Measurements from ENCODE around the gene CDHR1.
"Not testable (repeated sequence)": the region's sequence is repeated elsewhere in the genome, so short reads cannot be mapped to it uniquely, and the experiment has no call there.

The CDHR1 gene

DNA sequence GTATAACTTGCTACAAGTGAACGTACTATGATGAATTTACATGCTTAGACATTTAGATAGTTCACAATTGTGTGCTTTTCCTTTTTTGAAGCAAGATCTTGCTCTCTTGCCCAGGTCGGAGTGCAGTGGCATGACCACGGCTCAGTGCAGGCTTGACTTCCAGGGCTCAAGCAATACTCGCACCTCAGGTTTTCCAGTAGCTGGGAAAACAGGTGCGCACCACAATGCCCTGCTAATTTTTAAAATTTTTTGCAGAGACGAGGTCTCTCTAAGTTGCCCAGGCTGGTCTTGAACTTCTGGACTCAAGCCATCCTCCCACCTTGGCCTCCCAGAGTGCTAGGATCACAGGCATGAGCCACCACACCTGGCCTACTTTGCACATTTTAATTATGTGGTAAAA, 18.9 kb upstream of the CDHR1 start:
- DNase-seq: no peak

DNA sequence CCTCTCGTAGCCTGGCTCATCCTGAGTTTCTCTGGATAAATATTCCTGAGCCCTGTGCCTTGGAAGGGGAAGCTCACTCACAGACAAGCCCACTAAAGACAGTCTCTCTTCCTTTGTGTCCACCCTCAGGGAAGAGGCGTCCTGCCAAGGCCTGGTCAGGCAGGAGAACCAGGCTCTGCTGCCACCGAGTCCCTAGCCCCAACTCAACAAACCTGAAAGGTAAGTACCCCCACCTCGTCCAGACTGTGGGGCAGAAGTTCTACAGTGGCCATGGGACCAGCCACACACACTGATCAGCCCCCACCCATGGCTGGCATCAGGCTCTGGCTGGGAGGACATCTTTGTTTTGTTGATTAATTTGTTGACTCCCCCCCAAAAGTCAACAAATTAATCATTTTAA, 18.0 kb upstream of the CDHR1 start:
- DNase-seq: no peak

DNA sequence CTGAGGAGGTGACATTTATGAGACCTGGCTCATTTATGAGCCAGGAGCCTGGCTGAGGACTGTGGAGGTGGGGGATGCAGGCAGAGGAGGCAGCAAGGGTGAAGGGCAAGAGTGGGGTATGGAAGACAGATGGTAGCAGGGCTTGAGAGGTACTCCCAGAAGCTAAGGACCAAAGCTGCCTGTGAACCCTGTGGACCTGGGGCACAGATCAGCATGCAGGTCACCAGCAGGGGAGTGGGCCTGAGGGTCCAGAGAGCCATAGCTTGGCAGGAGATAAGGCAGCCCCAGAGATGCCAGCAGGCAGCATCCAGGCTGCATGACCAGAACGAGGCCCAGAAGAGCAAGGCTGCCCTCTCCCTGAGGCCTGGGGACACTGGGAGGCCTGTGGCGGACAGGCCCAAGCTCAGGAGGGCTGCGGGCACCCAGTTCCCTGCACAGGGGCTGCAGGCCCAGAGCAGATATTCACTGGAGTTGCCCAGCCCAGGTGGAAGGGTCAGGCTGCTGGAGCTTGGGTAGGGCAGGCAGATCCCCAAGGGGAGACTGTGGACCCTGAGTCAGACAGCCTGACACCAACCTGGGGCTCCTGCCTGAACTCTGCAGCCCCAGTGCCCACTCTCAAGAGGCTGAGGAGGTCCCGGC, 17.4 kb upstream of the CDHR1 start:
- no peak for DNase-seq

DNA sequence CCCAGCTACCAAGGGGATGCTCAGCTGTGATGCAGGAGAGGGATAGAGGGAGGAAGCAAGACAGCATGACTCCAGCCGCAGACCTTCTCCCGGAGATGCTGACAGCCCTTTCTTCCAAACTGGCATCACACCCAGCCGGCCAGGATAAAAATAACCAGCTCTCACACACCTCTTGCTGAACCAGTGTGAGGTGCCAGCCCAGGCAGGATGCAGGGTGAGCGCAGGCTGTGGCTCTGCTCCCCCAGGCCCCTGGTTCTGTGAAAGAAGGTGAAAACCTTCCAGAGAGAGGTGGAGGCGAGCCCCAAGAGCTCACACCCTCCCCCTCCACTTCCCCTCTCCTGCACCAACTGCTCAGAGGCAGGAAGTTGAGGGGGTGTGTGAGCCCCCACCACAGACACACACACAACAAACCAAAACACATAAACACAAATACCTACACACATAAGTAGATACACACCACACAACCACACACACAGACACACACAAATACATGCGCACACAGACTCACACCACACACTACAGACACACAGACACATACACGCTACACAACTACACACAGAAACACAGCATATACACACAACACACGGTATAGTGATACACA, 16.7 kb upstream of the CDHR1 start:
- DNase-seq: no peak

DNA sequence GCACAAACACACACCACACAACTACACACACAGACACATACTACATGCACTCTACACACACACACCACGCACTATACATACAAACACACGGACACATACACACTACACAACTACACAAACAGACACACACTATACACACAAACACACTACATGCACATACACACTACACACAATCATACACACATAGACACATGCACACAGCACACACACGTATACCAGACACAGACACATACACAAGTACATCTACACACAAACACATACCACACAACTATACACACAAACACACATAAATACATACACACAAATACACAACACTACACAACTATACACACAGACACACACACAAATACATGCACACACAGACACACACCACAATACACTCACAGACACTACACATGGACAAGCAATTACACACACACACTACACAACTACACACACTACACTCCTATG, 16.2 kb upstream of the CDHR1 start:
- DNase-seq: no peak

DNA sequence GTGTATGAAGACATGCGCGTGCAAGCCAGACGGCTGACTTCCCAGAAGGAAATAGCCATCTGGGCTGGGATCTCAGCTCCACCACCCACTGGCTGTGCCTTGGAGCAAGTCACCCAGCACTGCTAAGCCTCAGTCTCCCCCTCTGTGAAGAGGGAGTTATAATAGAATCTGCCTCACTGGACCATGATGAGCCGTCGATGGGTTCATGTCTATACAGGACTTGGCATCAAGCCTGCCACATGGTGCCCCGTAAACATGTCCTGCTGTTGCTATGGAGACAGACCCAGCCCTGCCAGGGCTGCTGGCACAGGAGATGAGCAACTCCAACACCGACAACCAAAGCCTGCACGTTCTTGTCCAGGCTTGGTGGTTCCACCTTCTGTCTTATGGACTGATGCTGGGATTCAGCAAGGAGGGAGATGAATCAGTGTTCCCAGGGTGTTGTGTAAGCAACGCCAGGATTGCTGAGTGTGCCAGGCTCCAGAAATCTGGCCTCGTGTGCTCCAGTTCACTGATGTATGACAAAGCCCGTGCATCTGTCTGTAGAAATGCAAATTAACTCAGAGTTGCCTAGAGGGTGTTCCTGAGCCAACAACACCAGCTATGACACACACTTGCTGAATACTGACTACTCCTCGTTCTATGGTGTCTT, 15.2 kb upstream of the CDHR1 start:
- no peak for DNase-seq

DNA sequence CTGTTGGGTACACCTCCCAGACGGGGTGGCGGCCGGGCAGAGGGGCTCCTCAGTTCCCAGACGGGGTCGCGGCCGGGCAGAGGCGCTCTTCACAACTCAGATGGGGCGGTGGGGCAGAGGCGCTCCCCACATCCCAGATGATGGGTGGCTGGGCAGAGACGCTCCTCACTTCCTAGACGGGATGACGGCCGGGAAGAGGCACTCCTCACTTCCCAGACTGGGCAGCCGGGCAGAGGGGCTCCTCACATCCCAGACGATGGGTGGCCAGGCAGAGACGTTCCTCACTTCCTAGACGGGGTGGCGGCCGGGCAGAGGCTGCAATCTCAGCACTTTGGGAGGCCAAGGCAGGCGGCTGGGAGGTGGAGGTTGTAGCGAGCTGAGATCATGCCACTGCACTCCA, 14.0 kb upstream of the CDHR1 start:
- DNase-seq: not testable (repeated sequence)

DNA sequence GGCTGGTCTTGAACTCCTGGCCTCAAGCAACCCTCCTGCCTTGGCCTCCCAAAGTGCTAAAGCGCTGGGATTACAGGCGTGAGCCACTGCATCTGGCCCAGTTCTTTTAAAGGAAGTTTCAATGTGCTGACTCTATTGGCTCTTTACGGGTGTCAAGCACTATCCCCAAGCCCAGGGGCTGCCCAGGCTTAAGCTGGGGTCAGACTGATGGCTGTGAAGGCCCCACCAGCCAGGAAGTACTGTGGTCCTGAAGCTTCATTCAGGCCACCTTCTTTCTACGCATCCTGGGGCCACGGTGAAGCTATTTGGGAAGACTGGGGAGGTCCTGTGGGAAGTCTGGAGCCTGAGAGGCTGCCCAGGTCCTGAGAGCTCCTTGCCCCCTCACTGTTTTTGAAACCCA, 12.7 kb upstream of the CDHR1 start:
- DNase-seq: no peak

DNA sequence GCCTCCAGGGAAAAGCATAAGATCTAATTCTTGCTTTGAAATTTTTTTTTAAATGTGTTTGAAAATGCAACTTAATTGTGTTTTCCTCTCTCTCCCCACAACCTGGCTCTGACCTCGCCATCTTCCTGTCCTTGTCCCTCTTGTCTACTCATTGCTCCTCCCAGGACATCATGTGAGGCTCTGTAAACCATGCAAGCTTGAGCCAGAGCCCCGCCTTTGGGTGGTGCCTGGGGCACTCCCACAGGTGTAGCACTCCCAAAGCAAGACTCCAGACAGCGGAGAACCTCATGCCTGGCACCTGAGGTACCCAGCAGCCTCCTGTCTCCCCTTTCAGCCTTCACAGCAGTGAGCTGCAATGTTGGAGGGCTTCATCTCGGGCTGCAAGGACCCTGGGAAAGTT, 9.8 kb upstream of the CDHR1 start:
- no peak for DNase-seq

DNA sequence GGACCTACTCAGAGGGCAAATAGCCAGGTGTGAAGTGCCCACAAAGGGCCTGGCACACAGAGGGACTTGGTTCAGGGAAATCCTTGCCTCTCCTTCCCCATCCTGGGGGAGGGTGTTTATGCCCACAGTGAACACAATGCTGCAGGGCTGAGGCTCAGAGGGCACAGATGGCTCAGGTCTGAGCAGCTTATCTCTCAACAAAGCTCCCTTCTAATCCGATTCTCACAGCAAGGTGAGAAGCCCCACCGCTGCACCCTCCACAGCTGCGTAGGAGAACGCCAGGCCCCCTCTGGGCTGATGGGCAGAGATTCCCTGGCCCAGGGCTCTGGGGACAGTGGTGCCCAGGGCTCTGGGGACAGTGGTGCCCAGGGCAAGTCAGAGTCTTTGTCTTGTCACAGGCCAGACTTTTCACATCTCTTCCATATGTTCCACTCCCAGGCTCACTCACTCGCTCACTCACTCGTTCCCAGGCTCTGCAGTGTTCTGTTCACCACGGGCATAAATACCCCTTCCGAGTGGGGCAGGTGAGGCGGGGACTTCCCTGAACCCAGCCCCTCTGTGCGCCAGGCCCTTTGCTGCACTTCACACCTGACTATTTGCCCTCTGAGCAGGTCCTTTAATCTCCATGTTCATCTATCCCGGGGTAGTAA, 8.7 kb upstream of the CDHR1 start:
- DNase-seq: no peak

DNA sequence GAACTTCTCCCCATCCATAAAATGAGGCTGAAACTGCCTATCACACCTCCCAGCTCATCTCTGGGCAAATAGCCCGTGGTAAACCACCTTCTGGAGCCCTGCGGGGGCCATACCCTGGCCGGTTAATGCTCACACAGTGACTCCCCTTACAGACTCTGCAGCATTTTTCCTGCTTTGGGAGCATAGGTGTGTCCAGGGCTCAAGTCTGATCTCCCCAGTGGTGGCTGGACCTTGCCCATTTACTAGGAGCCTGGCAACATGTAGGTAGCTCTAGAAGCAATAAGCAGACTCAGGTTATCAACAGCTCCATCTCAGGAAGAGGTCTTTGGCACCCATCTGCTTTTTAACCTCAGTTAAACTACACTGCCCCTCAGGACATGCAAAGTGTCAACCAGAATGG, 5.5 kb upstream of the CDHR1 start:
- DNase-seq: no peak

DNA sequence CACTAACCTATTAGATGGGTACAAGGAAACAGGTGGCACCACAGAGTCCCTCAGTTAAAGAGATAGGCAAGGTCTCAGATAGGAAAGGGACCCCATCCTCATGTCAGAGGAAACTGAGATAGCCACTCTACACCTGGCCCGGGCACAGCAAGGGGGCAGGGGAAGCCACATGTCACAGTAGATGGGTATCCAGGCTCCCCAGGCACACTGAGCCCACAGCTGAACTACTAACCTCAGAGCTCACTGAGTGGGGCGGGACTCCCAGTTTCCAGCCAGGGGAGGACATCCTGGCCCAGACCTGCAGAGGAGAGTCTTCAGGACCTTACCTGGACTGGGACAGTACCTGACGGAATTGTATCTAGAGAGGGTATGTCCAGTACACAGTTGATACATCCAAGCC, 3.7 kb upstream of the CDHR1 start:
- no peak for DNase-seq

DNA sequence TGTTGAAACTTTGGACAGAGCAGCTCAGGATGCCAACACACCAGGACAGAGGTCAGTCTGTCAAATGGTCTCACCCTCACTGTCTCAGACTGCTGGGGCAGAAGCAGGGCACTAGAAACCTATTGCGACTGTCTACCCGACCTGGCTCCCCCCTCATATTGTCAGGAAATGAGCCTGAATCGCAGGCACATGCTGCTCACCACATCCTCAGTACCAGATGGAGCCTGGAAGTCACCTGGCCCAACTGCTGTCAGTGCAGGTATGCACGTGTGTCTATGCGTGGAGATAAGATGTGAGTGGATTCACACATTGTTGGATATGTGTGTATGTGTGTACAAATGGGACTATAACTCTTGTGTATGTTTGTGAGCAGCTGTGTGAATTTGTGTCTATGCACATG, 3.2 kb upstream of the CDHR1 start:
- DNase-seq: no peak

DNA sequence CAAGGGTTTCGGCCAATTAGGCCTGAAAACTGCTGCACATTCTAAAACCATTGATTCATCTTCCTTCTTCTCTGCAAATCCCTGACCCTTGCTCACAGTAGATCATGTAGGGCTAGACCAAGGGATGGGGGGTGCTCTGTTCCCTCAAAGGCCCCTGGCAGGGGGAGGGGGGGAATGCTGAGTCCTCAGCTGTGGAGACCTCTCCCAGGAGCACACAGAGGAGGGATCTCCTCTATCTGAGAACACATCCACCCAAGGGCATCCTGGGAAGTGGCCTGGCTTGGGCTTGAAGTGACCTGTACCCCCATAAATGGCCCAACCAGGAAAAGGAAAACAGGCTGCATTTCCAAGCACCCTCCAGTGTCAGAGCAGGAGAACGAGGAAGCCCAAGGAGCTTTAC, 1.0 kb upstream of the CDHR1 start:
- DNase-seq: no peak

DNA sequence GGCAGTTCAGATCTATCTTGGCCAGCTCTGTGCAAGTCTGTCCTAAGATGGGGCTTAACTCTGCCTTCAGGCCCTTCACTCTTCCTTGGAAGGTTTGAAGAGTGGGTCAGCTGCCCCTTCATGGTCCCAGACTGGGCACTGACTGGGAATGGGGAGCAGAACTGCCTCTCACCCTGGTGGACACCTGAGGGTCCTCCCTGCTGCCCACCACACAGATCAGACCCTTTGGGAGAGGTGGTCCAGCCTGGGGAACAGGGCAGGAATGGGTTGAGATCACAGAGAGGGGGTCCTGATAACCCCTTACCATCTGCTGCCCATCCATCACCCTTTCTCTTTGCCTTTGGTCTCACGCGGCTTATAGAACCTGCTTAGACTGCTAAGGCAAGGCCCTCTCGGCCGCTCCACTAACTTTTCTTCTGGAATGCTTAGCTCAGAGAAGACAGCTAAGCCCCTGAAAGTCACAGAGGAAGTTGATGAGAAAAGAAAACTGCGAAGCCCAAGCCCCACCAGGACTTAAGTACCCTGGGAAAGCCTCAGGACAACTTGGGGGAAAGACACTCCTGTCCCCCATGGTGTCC, 402 bp upstream of the CDHR1 start:
- no peak for DNase-seq

DNA sequence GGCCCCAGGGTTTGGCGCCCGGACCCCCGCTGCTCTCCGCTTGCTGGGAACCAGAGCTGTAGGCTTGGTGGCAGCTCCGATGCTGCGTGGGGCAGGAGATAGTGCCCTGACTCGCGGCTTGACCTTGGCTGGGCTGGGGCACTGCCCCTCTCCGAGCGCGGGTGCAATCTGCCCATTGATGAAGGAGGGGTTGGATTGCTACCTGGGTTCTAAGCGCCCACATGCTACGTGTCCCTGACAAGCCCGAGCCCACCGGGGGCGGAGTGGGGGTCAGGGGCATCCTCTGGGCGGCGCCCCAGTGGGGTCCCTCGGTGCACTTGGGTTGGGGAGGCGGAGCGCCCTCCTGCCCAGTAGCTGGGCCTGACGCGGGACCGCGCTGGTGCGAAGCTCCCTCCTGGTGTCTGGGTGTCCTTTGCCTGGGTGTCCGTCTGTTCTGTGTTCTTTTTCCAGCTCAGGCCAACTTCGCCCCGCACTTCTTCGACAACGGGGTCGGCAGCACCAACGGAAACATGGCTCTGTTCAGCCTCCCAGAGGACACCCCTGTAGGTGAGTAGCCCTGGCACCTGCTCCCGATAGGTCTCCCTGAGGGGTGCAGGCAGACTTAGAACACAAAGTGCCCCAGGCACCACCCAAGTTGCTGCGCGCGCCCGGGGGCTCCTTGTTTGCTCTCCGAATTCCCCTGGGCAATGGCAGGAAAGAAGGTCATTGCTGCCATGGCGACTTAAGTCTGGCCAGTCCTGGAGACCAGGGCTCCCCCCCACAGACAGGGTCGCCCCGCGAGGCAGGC, 900 bp downstream of the CDHR1 start:
- DNase-seq: no peak

DNA sequence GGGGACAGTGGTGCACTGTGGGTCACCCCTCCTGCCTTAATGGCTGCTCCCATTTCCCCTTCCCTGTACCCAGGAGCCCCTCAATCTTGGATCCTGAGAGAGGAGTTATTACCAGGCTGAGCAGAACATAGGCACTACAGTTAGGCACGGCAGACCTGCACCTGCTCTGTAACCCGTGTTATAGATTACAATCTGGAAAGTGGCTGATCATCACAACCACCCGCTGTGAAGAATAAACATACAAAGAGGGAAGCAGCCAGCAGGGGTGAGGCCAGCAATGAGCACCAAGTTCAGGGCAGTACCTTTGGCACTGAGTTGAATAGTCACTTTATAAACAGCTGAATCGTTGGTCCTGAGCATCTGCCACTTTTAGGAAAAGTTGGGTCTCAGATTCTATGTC, 1.7 kb downstream of the CDHR1 start:
- no peak for DNase-seq

DNA sequence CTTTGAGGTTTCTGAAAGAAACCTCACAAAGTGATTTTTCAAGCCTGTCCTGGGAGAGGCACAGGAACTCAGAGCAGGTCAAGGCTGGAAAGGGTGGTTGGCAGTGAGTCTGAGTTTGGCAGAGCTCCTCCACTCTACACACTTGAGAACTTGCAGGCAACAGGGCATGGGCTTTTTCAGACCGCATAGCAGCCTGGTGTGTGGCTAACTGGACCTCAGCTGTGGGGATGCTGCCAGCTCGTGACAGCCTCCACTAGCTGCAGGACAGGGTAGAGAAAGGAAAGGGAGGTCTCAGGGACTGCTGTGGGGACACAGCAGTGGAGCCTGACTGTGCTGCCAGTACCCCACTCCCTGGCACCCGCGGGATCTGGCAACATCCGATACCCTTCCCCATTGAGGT, 2.6 kb downstream of the CDHR1 start:
- DNase-seq: no peak

DNA sequence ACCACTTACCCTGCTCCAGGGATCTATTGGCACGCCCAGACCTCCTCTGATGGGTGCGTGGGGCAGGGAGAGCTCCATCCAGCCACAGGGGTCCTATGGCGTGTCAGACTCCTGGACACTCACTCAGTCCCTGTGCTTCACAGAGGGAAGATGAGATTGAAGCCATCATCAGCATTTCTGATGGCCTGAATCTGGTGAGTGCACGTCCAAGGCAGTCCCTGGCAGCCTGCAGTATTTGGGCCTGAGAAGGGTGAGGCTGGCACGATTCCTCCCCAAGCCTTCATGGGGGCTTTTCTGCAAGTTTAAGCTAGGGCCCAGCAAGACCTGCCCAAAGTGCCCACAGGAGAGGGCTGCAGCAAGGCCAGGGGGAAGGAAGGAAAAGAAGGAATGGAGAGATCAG, 3.3 kb downstream of the CDHR1 start:
- DNase-seq: no peak

DNA sequence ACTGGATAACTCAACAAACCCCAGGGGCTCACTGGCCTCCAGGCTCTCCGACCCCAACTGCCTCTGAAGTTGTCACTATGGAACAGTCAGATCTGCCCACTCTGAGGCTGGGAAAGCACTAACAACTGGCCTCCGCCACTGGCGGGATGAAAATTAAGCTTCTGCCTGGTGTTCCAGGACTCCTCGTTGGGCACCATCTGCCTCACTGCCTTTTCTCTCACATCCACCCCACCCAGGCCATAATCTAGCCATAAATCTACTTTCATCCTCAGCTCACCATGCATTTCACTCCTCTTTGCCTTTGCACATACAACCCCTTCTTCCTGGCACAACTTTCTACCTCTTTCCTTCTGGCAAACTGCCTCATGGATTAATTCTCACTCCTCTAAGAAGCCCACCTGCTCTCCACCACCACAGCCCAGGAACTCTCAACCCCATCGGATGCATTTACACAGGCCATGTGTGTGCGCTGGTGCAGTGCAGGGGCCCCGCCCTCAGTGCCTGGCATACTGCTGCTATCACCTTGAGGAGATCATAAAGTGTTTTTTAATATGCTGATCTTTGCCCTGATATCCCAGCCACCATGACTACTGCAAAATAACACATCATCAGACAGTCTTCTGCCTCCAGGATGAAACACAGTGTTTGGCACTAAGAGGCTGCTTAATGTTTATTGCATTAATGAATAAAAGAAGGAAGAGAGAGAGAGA, 4.0 kb downstream of the CDHR1 start:
- DNase-seq: no peak

DNA sequence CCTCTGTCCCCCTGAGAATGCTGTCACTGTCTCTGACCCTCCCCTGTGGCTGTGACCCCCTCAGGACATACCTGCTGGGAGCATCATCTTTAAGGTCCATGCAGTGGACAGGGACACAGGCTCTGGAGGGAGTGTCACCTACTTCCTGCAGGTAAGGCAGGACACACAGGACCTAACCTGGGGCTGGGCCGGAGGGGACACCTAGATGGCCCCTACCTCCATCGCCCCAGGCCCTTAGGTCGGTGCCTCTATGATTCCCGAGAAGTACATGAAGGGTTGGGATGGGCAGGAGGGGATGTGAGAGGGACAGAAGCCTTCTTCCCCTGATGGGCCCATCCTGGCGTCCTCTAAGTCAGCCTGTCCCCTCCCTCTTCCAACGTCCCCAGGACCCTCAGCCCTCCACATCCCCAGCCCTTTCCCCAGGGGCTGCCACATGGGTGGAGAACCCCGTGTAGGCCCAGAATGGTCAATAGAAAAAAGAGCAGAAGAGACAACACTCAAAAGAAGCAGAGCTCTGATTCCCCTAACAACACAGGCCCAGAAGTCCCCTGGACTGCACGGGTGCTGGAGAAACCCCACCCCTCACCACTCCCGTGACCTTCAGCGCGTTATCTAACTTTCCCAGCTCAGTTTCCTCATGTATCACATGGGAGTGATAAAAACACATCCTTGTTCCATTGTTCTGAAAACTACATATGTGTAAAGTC, 6.4 kb downstream of the CDHR1 start:
- DNase-seq: no peak

DNA sequence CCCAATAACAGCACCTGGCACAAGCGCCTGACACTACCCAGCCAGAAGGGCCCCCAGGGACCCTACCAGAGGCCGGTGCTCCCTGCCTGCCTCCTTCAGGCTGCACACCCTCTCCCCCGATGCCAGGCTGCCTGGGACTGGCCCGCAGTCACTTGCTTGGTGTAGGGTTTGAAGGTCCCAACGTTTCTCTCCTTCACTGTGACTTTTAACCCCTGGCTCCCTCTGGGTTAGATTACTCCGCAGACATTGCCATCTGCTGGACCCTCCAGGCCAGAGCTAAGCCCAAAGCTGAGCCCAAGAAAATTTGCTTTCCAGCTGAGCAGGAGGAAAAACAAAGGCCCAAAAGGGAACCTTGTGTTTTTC, 6.9 kb downstream of the CDHR1 start:
- no peak for DNase-seq
